ENCODE measurements around the gene HLA-DQB1. TPM values are rescaled to one million over a fixed set of nuclear protein-coding genes. Genes with fewer than 3 reads are reported as not detected.

The HLA-DQB1 gene
- total and polyA plus RNA-seq, 2 of the 13 experiments (the other 11 are each of a cell fraction or from before 2014, with no cell fraction given): not detected

DNA sequence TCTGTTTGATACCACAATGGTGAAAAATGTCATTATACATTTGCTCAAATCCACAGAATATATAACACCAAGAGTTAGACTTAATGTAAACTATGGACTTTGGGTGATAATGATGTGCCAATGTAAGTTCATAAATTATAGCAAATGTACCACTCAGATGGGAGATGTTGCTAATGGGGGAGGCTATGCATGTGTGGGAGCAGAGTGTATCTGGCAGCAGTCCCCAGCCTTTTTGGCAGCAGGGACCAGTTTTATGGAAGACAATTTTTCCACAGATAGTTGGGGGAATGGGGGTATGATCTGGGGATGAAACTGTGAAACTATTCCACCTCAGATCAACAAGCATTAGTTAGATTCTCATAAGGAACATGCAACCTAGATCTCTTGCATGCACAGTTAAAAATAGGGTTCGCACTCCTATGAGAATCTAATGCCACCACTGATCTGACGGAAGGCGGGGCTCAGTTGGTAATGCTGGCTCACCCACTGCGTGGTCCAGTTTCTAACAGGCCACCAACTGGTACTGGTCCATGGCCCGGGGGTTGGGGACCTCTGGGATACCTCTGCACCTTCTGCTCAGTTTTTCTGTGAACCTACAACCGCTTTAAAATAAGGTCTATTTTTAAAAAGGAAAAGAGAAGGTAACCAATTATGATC lies 21.3 kb downstream of the HLA-DQB1 start (continued):
- TF ChIP-seq AGO2 (optimal IDR thresholded peaks at IDR 0.05; ENCODE audit: low read depth, low read length): no peak
- no peak for TF ChIP-seq ZNF180 (CRISPR knock-in tag; IDR thresholded peaks at IDR 0.05; ENCODE audit: borderline replicate concordance, low read depth)
- TF ChIP-seq, protein P1, sequence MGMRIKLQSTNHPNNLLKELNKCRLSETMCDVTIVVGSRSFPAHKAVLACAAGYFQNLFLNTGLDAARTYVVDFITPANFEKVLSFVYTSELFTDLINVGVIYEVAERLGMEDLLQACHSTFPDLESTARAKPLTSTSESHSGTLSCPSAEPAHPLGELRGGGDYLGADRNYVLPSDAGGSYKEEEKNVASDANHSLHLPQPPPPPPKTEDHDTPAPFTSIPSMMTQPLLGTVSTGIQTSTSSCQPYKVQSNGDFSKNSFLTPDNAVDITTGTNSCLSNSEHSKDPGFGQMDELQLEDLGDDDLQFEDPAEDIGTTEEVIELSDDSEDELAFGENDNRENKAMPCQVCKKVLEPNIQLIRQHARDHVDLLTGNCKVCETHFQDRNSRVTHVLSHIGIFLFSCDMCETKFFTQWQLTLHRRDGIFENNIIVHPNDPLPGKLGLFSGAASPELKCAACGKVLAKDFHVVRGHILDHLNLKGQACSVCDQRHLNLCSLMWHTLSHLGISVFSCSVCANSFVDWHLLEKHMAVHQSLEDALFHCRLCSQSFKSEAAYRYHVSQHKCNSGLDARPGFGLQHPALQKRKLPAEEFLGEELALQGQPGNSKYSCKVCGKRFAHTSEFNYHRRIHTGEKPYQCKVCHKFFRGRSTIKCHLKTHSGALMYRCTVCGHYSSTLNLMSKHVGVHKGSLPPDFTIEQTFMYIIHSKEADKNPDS (CRISPR knock-in tag; IDR thresholded peaks at IDR 0.05): no peak
- TF ChIP-seq CHCHD3 (CRISPR knock-in tag; IDR thresholded peaks at IDR 0.05): no peak

DNA sequence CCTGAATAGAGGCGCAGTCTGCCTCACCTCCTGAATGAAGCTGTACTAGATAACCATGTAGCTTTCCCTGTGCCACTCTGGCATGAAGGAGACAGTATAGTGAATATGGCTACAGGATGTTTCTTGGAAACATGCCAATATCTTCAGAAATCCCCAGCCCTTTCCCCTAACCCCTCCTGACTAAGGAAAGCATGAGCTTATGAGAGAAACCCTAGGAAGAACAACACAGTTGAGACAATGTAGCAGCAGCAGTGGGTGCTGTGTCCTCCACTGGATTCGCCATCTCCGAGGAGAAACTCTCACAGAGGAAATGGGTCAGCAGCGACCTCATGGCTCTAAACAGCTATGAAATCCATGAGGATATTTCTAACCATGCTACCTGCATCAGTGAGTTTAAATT lies 22.6 kb downstream of the HLA-DQB1 start:
- ChIA-PET POLR2A (no interaction called here), CTCF (ENCODE audit: low intra/inter-chr PET ratio, low total read pairs) (no interaction called here)
- TF ChIP-seq ZNF224 (CRISPR knock-in tag; IDR thresholded peaks at IDR 0.05) (no peak), MAFF (IDR thresholded peaks at IDR 0.05; ENCODE audit: low read depth, low read length) (no peak), PRPF4 (IDR thresholded peaks at IDR 0.05; ENCODE audit: low read depth, low read length, poor library complexity, severe bottlenecking) (no peak), ZNF616 (CRISPR knock-in tag; IDR thresholded peaks at IDR 0.05; ENCODE audit: low read depth) (no peak), KDM6A (CRISPR knock-in tag; IDR thresholded peaks at IDR 0.05; ENCODE audit: low read depth) (no peak), SMAD9 (CRISPR knock-in tag; IDR thresholded peaks at IDR 0.05) (no peak), JUN (CRISPR knock-in tag; IDR thresholded peaks at IDR 0.05) (no peak), ARNT (IDR thresholded peaks at IDR 0.05) (no peak), ZNF782 (CRISPR knock-in tag; IDR thresholded peaks at IDR 0.05; ENCODE audit: borderline replicate concordance) (no peak), ZFY (CRISPR knock-in tag; IDR thresholded peaks at IDR 0.05) (no peak), AKAP8 (CRISPR knock-in tag; IDR thresholded peaks at IDR 0.05) (no peak), ZFP36L1 (CRISPR knock-in tag; IDR thresholded peaks at IDR 0.05) (no peak)
- TF ChIP-seq, protein P2, sequence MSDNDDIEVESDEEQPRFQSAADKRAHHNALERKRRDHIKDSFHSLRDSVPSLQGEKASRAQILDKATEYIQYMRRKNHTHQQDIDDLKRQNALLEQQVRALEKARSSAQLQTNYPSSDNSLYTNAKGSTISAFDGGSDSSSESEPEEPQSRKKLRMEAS (IDR thresholded peaks at IDR 0.05): no peak
- TF ChIP-seq, protein P3, sequence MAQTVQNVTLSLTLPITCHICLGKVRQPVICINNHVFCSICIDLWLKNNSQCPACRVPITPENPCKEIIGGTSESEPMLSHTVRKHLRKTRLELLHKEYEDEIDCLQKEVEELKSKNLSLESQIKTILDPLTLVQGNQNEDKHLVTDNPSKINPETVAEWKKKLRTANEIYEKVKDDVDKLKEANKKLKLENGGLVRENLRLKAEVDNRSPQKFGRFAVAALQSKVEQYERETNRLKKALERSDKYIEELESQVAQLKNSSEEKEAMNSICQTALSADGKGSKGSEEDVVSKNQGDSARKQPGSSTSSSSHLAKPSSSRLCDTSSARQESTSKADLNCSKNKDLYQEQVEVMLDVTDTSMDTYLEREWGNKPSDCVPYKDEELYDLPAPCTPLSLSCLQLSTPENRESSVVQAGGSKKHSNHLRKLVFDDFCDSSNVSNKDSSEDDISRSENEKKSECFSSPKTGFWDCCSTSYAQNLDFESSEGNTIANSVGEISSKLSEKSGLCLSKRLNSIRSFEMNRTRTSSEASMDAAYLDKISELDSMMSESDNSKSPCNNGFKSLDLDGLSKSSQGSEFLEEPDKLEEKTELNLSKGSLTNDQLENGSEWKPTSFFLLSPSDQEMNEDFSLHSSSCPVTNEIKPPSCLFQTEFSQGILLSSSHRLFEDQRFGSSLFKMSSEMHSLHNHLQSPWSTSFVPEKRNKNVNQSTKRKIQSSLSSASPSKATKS (CRISPR knock-in tag; IDR thresholded peaks at IDR 0.05): no peak
- TF ChIP-seq, protein P4, sequence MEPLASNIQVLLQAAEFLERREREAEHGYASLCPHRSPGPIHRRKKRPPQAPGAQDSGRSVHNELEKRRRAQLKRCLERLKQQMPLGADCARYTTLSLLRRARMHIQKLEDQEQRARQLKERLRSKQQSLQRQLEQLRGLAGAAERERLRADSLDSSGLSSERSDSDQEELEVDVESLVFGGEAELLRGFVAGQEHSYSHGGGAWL (CRISPR knock-in tag; IDR thresholded peaks at IDR 0.05): no peak
- H3K9me3 ChIP-seq (ENCODE audit: low read length): no peaks in the 10 kb centered on the region
- H3K27ac ChIP-seq (ENCODE audit: extremely low read length, insufficient read depth, low read length): no peak overlapping the region
- no peaks in the 10 kb centered on the region for H3K36me3 ChIP-seq (replicated peaks in 1 of 2; ENCODE audit: control insufficient read depth in 1 of 2, insufficient read depth in 2 of 2, low read length in 2 of 2)
- H3K4me2 ChIP-seq (ENCODE audit: low read depth, low read length): no peak overlapping the region
- H3K9ac ChIP-seq (ENCODE audit: insufficient read depth, low read depth, low read length): no peak overlapping the region
- BruUV-seq (replicated peaks): no TSS peak
- whole genome bisulfite sequencing (ENCODE audit: low lambda C conversion rate): 2% methylated on average over 4 of the region's 4 CpGs
- H3K79me2 ChIP-seq (ENCODE audit: insufficient read depth, low read length): no peaks in the 10 kb centered on the region
- in situ Hi-C loops (cut with HindIII; ENCODE audit: extremely low pct_ligation_motif_present, low pct_unique_long_range_greater_than_20kb) (no loop called here), intact Hi-C loops (cut with micrococcal nuclease; ENCODE audit: unreplicated experiment) (no loop called here)
- FAIRE-seq: no peak
- H3K4me3 ChIP-seq (replicated peaks in 1 of 3; ENCODE audit: insufficient read depth in 1 of 3, low read depth in 2 of 3, low read length in 3 of 3): no peak overlapping the region
- H2AFZ ChIP-seq (ENCODE audit: low read length): no peak overlapping the region
- no peak for DNase-seq (ENCODE audit: low spot score)
- ATAC-seq: no peak
- no peaks in the 10 kb centered on the region for H3K4me1 ChIP-seq (ENCODE audit: insufficient read depth, low read length)
- H4K20me1 ChIP-seq (ENCODE audit: insufficient read depth, low read length): no peaks in the 10 kb centered on the region
- peaks cover 0 to 9% of the 10 kb centered on the region in 2 experiments; a peak in 2 of 5 replicates for H3K27me3 ChIP-seq (ENCODE audit: control insufficient read depth in 1 of 2, insufficient read depth in 2 of 2, low read length in 2 of 2)

All from HepG2 (cell line).